Measurements from ENCODE around the gene COASY. TPM values are rescaled to one million over a fixed set of nuclear protein-coding genes. Genes with fewer than 3 reads are reported as not detected.

The COASY gene
- total RNA-seq, 1 donor from 2014 or later = 61.4 TPM

DNA sequence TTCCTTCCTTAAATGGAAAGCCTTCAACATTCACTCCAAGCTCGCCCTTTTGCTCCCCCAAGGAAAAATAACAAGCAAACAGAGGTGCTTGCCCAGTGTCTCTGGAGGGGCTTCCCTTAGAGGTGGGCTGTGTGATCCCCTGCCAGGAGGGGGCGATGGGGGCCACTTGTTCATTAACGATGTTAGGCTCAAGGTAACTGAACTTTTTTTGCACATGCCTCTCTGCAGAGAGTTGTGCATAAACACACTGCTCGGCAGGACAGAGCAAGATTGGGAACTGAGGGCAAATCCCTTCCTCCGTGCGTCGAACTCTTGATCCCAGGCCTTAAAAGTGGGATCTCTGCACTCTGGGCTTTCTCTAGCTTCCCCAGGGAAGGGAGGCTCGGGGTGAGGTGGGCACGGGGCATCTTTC is 41.4 kb upstream of the COASY start:
- peaks cover 10% of the 10 kb centered on the region for H3K36me3 Mint-ChIP-seq
- DNase-seq (ENCODE audit: low spot score in 2 of 2, unreplicated experiment in 2 of 2) = no peak
- H3K4me1 Mint-ChIP-seq = peaks cover 79% of the 10 kb centered on the region
- peak overlapping the region; percentile 14 for H3K4me3 Mint-ChIP-seq
- H3K27ac Mint-ChIP-seq = peak overlapping the region; percentile 99
- no peaks in the 10 kb centered on the region for H3K9me3 Mint-ChIP-seq
- H3K27me3 Mint-ChIP-seq (ENCODE audit: low read depth) = no peaks in the 10 kb centered on the region
- TF ChIP-seq, protein P1, sequence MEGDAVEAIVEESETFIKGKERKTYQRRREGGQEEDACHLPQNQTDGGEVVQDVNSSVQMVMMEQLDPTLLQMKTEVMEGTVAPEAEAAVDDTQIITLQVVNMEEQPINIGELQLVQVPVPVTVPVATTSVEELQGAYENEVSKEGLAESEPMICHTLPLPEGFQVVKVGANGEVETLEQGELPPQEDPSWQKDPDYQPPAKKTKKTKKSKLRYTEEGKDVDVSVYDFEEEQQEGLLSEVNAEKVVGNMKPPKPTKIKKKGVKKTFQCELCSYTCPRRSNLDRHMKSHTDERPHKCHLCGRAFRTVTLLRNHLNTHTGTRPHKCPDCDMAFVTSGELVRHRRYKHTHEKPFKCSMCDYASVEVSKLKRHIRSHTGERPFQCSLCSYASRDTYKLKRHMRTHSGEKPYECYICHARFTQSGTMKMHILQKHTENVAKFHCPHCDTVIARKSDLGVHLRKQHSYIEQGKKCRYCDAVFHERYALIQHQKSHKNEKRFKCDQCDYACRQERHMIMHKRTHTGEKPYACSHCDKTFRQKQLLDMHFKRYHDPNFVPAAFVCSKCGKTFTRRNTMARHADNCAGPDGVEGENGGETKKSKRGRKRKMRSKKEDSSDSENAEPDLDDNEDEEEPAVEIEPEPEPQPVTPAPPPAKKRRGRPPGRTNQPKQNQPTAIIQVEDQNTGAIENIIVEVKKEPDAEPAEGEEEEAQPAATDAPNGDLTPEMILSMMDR (IDR thresholded peaks at IDR 0.05; ENCODE audit: unreplicated experiment) = no peak

DNA sequence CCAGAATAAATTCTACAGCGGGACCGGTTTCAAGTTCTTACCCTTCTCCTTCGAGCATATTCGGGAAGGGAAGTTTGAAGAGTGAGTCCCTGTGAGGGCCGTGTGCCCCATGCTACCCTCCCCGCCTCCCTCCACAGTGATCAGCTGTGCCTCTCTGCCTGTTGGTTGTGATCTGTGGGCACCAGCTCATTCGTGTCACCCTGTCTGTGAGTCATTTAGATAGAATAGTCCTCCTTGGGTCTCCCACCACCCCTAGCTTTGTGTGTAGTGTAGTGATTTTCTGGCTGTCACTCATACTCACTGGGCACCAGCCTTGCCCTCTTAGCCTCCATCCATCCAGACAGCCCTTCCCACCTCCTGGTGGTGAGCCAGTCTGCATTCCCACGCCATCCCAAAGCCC is 40.9 kb upstream of the COASY start:
- Mint-ChIP-seq H3K27ac (peak overlapping the region; percentile 99), H3K4me1 (peaks cover 77% of the 10 kb centered on the region), H3K4me3 (no peak overlapping the region)

DNA sequence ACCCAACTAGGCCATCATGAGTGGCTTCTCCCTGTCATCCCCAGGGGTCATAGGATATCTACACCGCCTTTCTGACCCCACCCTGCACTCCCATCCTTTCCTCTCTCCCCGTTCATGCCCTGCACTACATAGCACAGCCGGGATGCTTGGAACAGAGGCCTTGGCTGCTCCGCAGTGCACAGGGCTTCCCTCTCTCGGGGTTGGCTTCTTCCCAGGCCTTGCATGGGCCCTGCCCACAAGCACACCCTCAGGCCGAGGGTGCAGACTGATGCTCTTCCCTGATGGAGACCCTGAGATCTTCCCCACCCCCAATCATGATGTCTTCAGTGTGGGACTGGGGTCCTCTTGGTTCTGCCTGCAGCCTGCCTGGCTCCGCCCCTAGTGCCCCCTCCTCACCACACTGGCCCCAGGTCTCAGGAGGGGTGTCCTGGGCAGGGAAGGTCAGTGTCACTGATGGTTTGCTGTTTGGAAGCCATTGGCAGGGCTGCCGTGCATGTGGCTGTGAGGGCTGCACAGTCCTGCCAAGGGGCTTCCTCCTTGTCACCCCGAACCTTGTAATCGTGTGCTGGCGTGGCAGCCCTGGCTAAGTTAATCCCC is 40.2 kb upstream of the COASY start:
- no peak for DNase-seq (ENCODE audit: low spot score in 2 of 2, unreplicated experiment in 2 of 2)
- Mint-ChIP-seq H3K27me3 (ENCODE audit: low read depth) (no peaks in the 10 kb centered on the region), H3K4me3 (peak overlapping the region; percentile 6), H3K27ac (peak overlapping the region; percentile 99), H3K4me1 (peaks cover 71% of the 10 kb centered on the region), H3K9me3 (no peaks in the 10 kb centered on the region), H3K36me3 (peaks cover 10% of the 10 kb centered on the region)
- TF ChIP-seq, protein P1 (IDR thresholded peaks at IDR 0.05; ENCODE audit: unreplicated experiment) = no peak

More for the DNA sequence above, 40.9 kb upstream of the COASY start:
- Mint-ChIP-seq H3K27me3 (ENCODE audit: low read depth) (no peaks in the 10 kb centered on the region), H3K36me3 (peaks cover 10% of the 10 kb centered on the region), H3K9me3 (no peaks in the 10 kb centered on the region)
- TF ChIP-seq, protein P1 (IDR thresholded peaks at IDR 0.05; ENCODE audit: unreplicated experiment) = no peak
- no peak for DNase-seq (ENCODE audit: low spot score in 2 of 2, unreplicated experiment in 2 of 2)

DNA sequence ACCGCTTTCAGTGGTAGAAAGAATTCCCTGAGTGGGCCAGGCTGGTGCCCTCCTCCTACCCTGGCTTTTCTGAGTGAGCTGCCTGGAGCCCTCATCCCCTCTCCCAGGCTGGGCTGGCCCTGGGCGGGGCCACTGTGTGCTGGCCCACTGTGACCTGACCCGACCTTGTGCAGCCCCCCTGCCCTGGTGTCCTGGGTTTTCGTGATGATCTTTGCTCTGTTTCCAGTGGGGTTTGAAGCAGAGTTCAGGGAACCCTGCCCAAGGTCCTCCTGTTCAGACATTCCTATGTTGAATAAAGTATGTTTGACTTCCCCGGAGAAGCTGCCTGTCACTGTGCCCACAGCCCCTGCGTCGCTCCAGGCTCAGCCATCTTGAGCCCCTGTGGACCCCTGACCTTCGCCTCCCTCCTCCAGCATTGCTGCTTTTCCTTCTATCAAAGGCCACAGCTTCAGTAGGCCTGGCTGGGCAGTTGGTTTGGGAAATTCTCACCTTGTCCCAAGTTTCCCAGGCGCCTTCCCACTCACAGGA is 39.6 kb upstream of the COASY start:
- H3K27ac Mint-ChIP-seq = peak overlapping the region; percentile 99
- TF ChIP-seq, protein P1 (IDR thresholded peaks at IDR 0.05; ENCODE audit: unreplicated experiment) = no peak
- DNase-seq (ENCODE audit: low spot score in 2 of 2, unreplicated experiment in 2 of 2) = no peak
- peaks cover 10% of the 10 kb centered on the region for H3K36me3 Mint-ChIP-seq
- no peaks in the 10 kb centered on the region for H3K9me3 Mint-ChIP-seq
- H3K4me3 Mint-ChIP-seq = no peak overlapping the region
- no peaks in the 10 kb centered on the region for H3K27me3 Mint-ChIP-seq (ENCODE audit: low read depth)
- peaks cover 71% of the 10 kb centered on the region for H3K4me1 Mint-ChIP-seq

DNA sequence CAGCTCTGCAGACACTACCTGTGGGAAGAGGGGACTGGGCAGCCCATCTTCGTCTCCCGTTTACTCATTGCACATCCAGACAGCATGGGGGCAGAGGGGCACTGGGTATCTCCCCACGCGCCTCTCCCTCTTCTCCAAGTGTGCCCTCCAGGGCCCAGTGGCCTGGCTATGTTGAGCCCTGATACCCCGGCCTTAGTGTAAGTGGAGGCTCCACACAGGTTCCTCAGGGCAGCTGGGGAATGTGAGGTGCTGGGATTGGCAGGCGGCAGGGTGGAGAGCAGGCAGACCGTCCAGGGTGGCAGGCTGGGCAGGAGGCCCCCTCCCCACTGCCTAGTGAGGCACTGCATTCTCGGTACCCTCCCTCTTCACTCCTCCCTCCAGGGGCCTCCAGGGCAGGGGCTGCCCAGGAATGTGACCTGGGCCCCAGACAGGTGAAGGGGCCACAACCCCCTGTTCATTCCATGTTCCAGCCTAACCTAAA is 39.1 kb upstream of the COASY start:
- H3K27ac Mint-ChIP-seq = peak overlapping the region; percentile 99
- no peaks in the 10 kb centered on the region for H3K27me3 Mint-ChIP-seq (ENCODE audit: low read depth)
- peaks cover 67% of the 10 kb centered on the region for H3K4me1 Mint-ChIP-seq
- H3K36me3 Mint-ChIP-seq = peaks cover 10% of the 10 kb centered on the region
- no peaks in the 10 kb centered on the region for H3K9me3 Mint-ChIP-seq
- no peak overlapping the region for H3K4me3 Mint-ChIP-seq
- DNase-seq (ENCODE audit: low spot score in 2 of 2, unreplicated experiment in 2 of 2) = no peak
- TF ChIP-seq, protein P1 (IDR thresholded peaks at IDR 0.05; ENCODE audit: unreplicated experiment) = no peak

Data from mesothelial cell of epicardium (in vitro differentiated cells).